H9 (cell line): ENCODE results near the gene IRF6. TPM values are rescaled to one million over a fixed set of nuclear protein-coding genes. Genes with fewer than 3 reads are reported as not detected.
A peak's percentile ranks its signal among the peaks of the same experiment; 100 is the strongest.

Source experiments
- DNase-seq: peaks from one replicate; pipeline ENCODE4 v3.0.0-alpha.2; 2017
- H2AFZ ChIP-seq: one replicate; pipeline ENCODE4 v1.6.1; 2013; ENCODE audit warnings: mild to moderate bottlenecking, low read length, control low read depth, moderate library complexity
- H2AK5ac ChIP-seq: 2 replicates; pipeline ENCODE4 v1.6.1; 2013; ENCODE audit warnings: low read length, control low read depth, mixed read lengths; ENCODE audit not compliant: insufficient read length
- H2BK120ac ChIP-seq: one replicate; pipeline ENCODE4 v1.6.1; 2013; ENCODE audit warnings: low read depth, mild to moderate bottlenecking, low read length, control low read depth, inconsistent platforms; ENCODE audit not compliant: poor library complexity, severe bottlenecking
- H2BK12ac ChIP-seq: 2 replicates; pipeline ENCODE4 v1.6.1; 2013; ENCODE audit warnings: low read length, control low read depth, mixed read lengths, low read depth; ENCODE audit not compliant: insufficient read length
- H2BK15ac ChIP-seq: 2 replicates; pipeline ENCODE4 v1.6.1; 2013; ENCODE audit warnings: low read depth, low read length, control low read depth
- H2BK20ac ChIP-seq: one replicate; pipeline ENCODE4 v1.6.1; 2013; ENCODE audit warnings: low read depth, mild to moderate bottlenecking, low read length, control low read depth, inconsistent platforms; ENCODE audit not compliant: poor library complexity, severe bottlenecking
- H2BK5ac ChIP-seq: 2 replicates; pipeline ENCODE4 v1.6.1; 2013; ENCODE audit warnings: low read length, control low read depth, mixed read lengths; ENCODE audit not compliant: insufficient read length
- H3K14ac ChIP-seq: 2 replicates; pipeline ENCODE4 v1.6.1; 2013; ENCODE audit warnings: low read length, control low read depth; ENCODE audit not compliant: insufficient read depth
- H3K18ac ChIP-seq: 2 replicates; pipeline ENCODE4 v1.6.1; 2013; ENCODE audit warnings: low read depth, mild to moderate bottlenecking, mixed read lengths, low read length, control low read depth; ENCODE audit not compliant: insufficient read length
- H3K23ac ChIP-seq: 2 replicates; pipeline ENCODE4 v1.6.1; 2013; ENCODE audit warnings: low read length, control low read depth, mixed read lengths, low read depth; ENCODE audit not compliant: insufficient read length
- H3K23me2 ChIP-seq: 2 replicates; pipeline ENCODE4 v1.6.1; 2013; ENCODE audit warnings: low read depth, mild to moderate bottlenecking, mixed read lengths, low read length, control low read depth; ENCODE audit not compliant: insufficient read length, poor library complexity, severe bottlenecking
- H3K27ac ChIP-seq: 2 replicates; pipeline ENCODE4 v1.5.1; 2013; ENCODE audit warnings: low read length, control low read depth, mixed read lengths, low read depth; ENCODE audit not compliant: insufficient read length
- H3K27me3 ChIP-seq: 2 replicates; pipeline ENCODE4 v1.6.1; 2013; ENCODE audit warnings: low read length, control low read depth, inconsistent platforms; ENCODE audit not compliant: insufficient read depth
- H3K4ac ChIP-seq: 2 replicates; pipeline ENCODE4 v1.6.1; 2013; ENCODE audit warnings: low read depth, mild to moderate bottlenecking, control low read depth, inconsistent platforms, low read length, moderate library complexity
- H3K4me1 ChIP-seq: 2 replicates; pipeline ENCODE4 v1.6.1; 2013; ENCODE audit warnings: low read length, control low read depth, inconsistent platforms; ENCODE audit not compliant: insufficient read depth
- H3K4me2 ChIP-seq: 2 replicates; pipeline ENCODE4 v1.6.1; 2013; ENCODE audit warnings: low read length, control low read depth, mixed read lengths; ENCODE audit not compliant: insufficient read length, insufficient read depth
- H3K56ac ChIP-seq: 2 replicates; pipeline ENCODE4 v1.6.1; 2013; ENCODE audit warnings: low read depth, mild to moderate bottlenecking, mixed read lengths, low read length, control low read depth; ENCODE audit not compliant: insufficient read length
- H3K79me1 ChIP-seq: 2 replicates; pipeline ENCODE4 v1.6.1; 2013; ENCODE audit warnings: low read depth, mild to moderate bottlenecking, moderate library complexity, low read length, control low read depth, inconsistent platforms; ENCODE audit not compliant: insufficient read depth, poor library complexity, severe bottlenecking
- H3K79me2 ChIP-seq: 2 replicates; pipeline ENCODE4 v1.6.1; 2013; ENCODE audit warnings: low read length, control low read depth, inconsistent platforms; ENCODE audit not compliant: insufficient read depth
- H3K9ac ChIP-seq: 2 replicates; pipeline ENCODE4 v1.6.1; 2013; ENCODE audit warnings: low read length, control low read depth, mixed read lengths; ENCODE audit not compliant: insufficient read length; ENCODE audit errors: extremely low read depth
- H3K9me3 ChIP-seq: one replicate; pipeline ENCODE4 v1.6.1; 2013; ENCODE audit warnings: low read depth, low read length, inconsistent platforms; ENCODE audit not compliant: control insufficient read depth
- H3T11ph ChIP-seq: one replicate; pipeline ENCODE4 v1.6.1; 2013; ENCODE audit warnings: mild to moderate bottlenecking, low read length, control low read depth, inconsistent platforms
- H4K20me1 ChIP-seq: one replicate; pipeline ENCODE4 v1.6.1; 2013; ENCODE audit not compliant: control insufficient read depth, insufficient read length, insufficient read depth
- H4K5ac ChIP-seq: 2 replicates; pipeline ENCODE4 v1.6.1; 2013; ENCODE audit warnings: low read depth, mild to moderate bottlenecking, mixed read lengths, low read length, control low read depth; ENCODE audit not compliant: insufficient read length
- H4K8ac ChIP-seq: replicated peaks from 2 replicates; pipeline ENCODE4 v1.6.1; 2013; ENCODE audit warnings: low read length, control low read depth, mixed read lengths, low read depth; ENCODE audit not compliant: insufficient read length
- H4K91ac ChIP-seq: 2 replicates; pipeline ENCODE4 v1.6.1; 2013; ENCODE audit warnings: low read depth, mild to moderate bottlenecking, moderate library complexity, mixed read lengths, low read length, control low read depth; ENCODE audit not compliant: insufficient read length
- H3K27ac Mint-ChIP-seq, 3 experiments: 2 replicates in 2 of 3; 3 replicates in 1 of 3; pipeline ENCODE4 v1.8.0; 2020 to 2021; ENCODE audit warnings: mixed read lengths in 3 of 3, mild to moderate bottlenecking in 1 of 3, moderate library complexity in 1 of 3
- H3K27me3 Mint-ChIP-seq: 2 replicates; pipeline ENCODE4 v1.8.0; 2021; ENCODE audit warnings: low read depth, mild to moderate bottlenecking, moderate library complexity, mixed read lengths
- H3K36me3 Mint-ChIP-seq, 3 experiments: 2 replicates in 2 of 3; 3 replicates in 1 of 3; pipeline ENCODE4 v1.8.0; 2020 to 2021; ENCODE audit warnings: low read depth in 3 of 3, mixed read lengths in 3 of 3; ENCODE audit not compliant: insufficient read depth in 1 of 3
- H3K4me1 Mint-ChIP-seq, 2 experiments: 2 replicates each; pipeline ENCODE4 v1.8.0; 2020; ENCODE audit warnings: mixed read lengths in 2 of 2
- H3K4me3 Mint-ChIP-seq, 2 experiments: 2 replicates in 1 of 2; 3 replicates in 1 of 2; pipeline ENCODE4 v1.8.0; 2020 to 2021; ENCODE audit warnings: mild to moderate bottlenecking in 2 of 2, mixed read lengths in 2 of 2, moderate library complexity in 1 of 2
- H3K9me3 Mint-ChIP-seq, 2 experiments: 2 replicates in 1 of 2; 3 replicates in 1 of 2; pipeline ENCODE4 v1.8.0; 2020; ENCODE audit warnings: mild to moderate bottlenecking in 2 of 2, mixed read lengths in 2 of 2, moderate library complexity in 1 of 2
- WGBS: extraction: QIAGEN DNeasy Blood & Tissue Kit; methylation state at CpG from one replicate; pipeline ENCODE4 v1.1.7; 2013; ENCODE audit warnings: missing lambda C conversion rate, low lambda C conversion rate, mixed read lengths; ENCODE audit not compliant: insufficient read length; ENCODE audit errors: extremely low coverage; 5-methylcytosine and 5-hydroxymethylcytosine counted together
- total RNA-seq: library from RNA; stranded (reverse); gene quantifications from 2 replicates; pipeline ENCODE4 v1.2.1, GENCODE V29; 2021
- TF ChIP-seq, protein P1 (sequence below): fragments of 200-600 bp; sonication (generic); conservative IDR thresholded peaks from 3 replicates; pipeline ENCODE4 v1.8.0; 2021; ENCODE audit warnings: antibody characterized with exemption, mild to moderate bottlenecking

IRF6 gene
- total RNA-seq, 1 experiment from 2014 or later = 7.1 TPM

DNA sequence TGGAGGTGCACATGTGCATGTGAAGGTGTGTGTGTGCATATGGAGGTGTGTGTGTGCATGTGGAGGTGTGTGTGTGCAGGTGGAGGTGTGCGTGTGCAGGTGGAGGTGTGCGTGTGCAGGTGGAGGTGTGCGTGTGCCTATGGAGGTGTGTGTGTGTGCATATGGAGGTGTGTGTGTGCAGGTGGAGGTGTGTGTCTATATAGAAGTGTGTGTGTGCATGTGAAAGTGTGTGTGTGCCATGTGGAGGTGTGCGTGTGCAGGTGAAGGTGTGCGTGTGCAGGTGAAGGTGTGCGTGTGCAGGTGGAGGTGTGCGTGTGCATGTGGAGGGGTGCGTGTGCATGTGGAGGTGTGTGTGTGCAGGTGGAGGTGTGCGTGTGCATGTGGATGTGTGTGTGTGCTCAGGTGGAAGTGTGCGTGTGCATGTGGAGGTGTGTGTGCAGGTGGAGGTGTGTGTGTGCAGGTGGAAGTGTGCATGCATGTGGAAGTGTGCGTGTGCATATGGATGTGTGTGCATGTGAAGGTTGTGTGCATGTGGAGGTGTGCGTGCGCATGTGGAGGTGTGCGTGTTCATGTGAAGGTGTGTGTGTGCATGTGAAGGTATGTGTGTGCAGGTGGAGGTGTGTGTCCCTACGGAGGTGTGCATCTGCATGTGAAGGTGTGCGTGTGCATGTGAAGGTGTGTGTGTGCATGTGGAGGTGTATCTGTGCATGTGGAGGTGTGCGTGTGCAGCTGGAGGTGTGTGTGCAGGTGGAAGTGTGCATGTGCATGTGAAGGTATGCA, 35.1 kb downstream of the IRF6 start:
- Histone ChIP-seq H3K4me1 (no peaks in the 10 kb centered on the region), H4K8ac (peak overlapping the region; percentile 40), H3K4ac (no peak overlapping the region), H3K56ac (no peak overlapping the region), H2AFZ (no peak overlapping the region), H3K79me2 (no peaks in the 10 kb centered on the region), H3K23me2 (no peaks in the 10 kb centered on the region), H3K14ac (no peak overlapping the region), H2BK20ac (no peak overlapping the region), H3K18ac (peak overlapping the region; percentile 6), H3K9me3 (no peaks in the 10 kb centered on the region), H3K4me2 (no peak overlapping the region), H2BK15ac (no peak overlapping the region), H3T11ph (no peak overlapping the region), H4K20me1 (peaks cover 3% of the 10 kb centered on the region), H2BK5ac (no peak overlapping the region), H2AK5ac (no peak overlapping the region), H3K27ac (no peak overlapping the region), H2BK120ac (no peak overlapping the region), H3K79me1 (no peaks in the 10 kb centered on the region), H3K9ac (no peak overlapping the region), H4K91ac (no peak overlapping the region), H2BK12ac (no peak overlapping the region), H3K23ac (no peak overlapping the region), H3K27me3 (no peaks in the 10 kb centered on the region), H4K5ac (peak overlapping the region; percentile 0)
- Mint-ChIP-seq H3K4me1 (peaks cover 0 to 6% of the 10 kb centered on the region in 2 experiments; a peak in 1 of 4 replicates), H3K9me3 (no peaks in the 10 kb centered on the region), H3K36me3 (no peaks in the 10 kb centered on the region; a peak in 1 of 7 replicates), H3K27me3 (peaks cover 6% of the 10 kb centered on the region; the same call in 1 of the 2 replicates), H3K4me3 (no peak overlapping the region), H3K27ac (no peak overlapping the region)
- WGBS = no CpG with 5 or more reads among the region's 17 CpGs
- TF ChIP-seq, protein P1, sequence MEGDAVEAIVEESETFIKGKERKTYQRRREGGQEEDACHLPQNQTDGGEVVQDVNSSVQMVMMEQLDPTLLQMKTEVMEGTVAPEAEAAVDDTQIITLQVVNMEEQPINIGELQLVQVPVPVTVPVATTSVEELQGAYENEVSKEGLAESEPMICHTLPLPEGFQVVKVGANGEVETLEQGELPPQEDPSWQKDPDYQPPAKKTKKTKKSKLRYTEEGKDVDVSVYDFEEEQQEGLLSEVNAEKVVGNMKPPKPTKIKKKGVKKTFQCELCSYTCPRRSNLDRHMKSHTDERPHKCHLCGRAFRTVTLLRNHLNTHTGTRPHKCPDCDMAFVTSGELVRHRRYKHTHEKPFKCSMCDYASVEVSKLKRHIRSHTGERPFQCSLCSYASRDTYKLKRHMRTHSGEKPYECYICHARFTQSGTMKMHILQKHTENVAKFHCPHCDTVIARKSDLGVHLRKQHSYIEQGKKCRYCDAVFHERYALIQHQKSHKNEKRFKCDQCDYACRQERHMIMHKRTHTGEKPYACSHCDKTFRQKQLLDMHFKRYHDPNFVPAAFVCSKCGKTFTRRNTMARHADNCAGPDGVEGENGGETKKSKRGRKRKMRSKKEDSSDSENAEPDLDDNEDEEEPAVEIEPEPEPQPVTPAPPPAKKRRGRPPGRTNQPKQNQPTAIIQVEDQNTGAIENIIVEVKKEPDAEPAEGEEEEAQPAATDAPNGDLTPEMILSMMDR = no peak
- no peak for DNase-seq
